Measurements from ENCODE around the gene MBL2. TPM values are rescaled to one million over a fixed set of nuclear protein-coding genes. Genes with fewer than 3 reads are reported as not detected.

MBL2 gene
- total RNA-seq, 4 donors from 2014 or later, result not detected

GRCh38 chr10:52771534-52772445, 794 bp downstream of the MBL2 start:
- Histone ChIP-seq H3K4me3 (no peak overlapping the region), H3K4me1 (no peaks in the 10 kb centered on the region), H3K36me3 (no peaks in the 10 kb centered on the region), H3K27ac (no peak overlapping the region), H3K9me3 (no peaks in the 10 kb centered on the region), H3K27me3 (no peaks in the 10 kb centered on the region)
- in situ Hi-C loops (cut with MboI; ENCODE audit: low pct_ligation_motif_present in 1 of 4, low pct_unique_long_range_greater_than_20kb in 1 of 4, low sequenced_read_pairs in 3 of 4) (no loop called here), intact Hi-C loops (cut with DNase I; ENCODE audit: low total_unique reads) (no loop called here)
- TF ChIP-seq POLR2AphosphoS5 (IDR thresholded peaks at IDR 0.05) (no peak), CTCF (IDR thresholded peaks at IDR 0.05) (no peak), POLR2A (IDR thresholded peaks at IDR 0.05) (no peak), EP300 (IDR thresholded peaks at IDR 0.05; ENCODE audit: low read depth) (no peak)
- no peak for DNase-seq
- WGBS, 2 donors (ENCODE audit: low coverage in 1 of 2), result 61 to 70% methylated on average over 2 to 8 of the region's 8 CpGs

- DNase-seq, result no peak
- in situ Hi-C loops (cut with MboI; ENCODE audit: low pct_ligation_motif_present in 1 of 4, low pct_unique_long_range_greater_than_20kb in 1 of 4, low sequenced_read_pairs in 3 of 4), result no loop called here
- H3K4me1 ChIP-seq, result no peaks in the 10 kb centered on the region
- 21% methylated on average over 2 of the region's 2 CpGs; no CpG with 5 or more reads in 1 of the 2 donors for WGBS, 2 donors (ENCODE audit: low coverage in 1 of 2)
- no peaks in the 10 kb centered on the region for H3K9me3 ChIP-seq
- no peak for TF ChIP-seq CTCF (IDR thresholded peaks at IDR 0.05)
- no peak for TF ChIP-seq EP300 (IDR thresholded peaks at IDR 0.05; ENCODE audit: low read depth)
- no peak for TF ChIP-seq POLR2A (IDR thresholded peaks at IDR 0.05)
- H3K4me3 ChIP-seq, result no peak overlapping the region
- no peaks in the 10 kb centered on the region for H3K27me3 ChIP-seq
- intact Hi-C loops (cut with DNase I; ENCODE audit: low total_unique reads), result no loop called here
- H3K36me3 ChIP-seq, result no peaks in the 10 kb centered on the region
- no peak overlapping the region for H3K27ac ChIP-seq
Observed at GRCh38 chr10:52770904-52771303, 1.7 kb downstream of the MBL2 start.

GRCh38 chr10:52769966-52770365, 2.6 kb downstream of the MBL2 start:
- WGBS, 2 donors (ENCODE audit: low coverage in 1 of 2), result 86% methylated on average over 2 of the region's 2 CpGs; no CpG with 5 or more reads in 1 of the 2 donors

More at GRCh38 chr10:52769966-52770365, 2.6 kb downstream of the MBL2 start:
- no peaks in the 10 kb centered on the region for H3K36me3 ChIP-seq
- H3K9me3 ChIP-seq, result no peaks in the 10 kb centered on the region
- TF ChIP-seq EP300 (IDR thresholded peaks at IDR 0.05; ENCODE audit: low read depth) (no peak), CTCF (IDR thresholded peaks at IDR 0.05) (no peak), POLR2A (IDR thresholded peaks at IDR 0.05) (no peak), POLR2AphosphoS5 (IDR thresholded peaks at IDR 0.05) (no peak)
- H3K4me3 ChIP-seq, result no peak overlapping the region
- H3K27me3 ChIP-seq, result no peaks in the 10 kb centered on the region
- H3K4me1 ChIP-seq, result no peaks in the 10 kb centered on the region
- DNase-seq, result no peak
- in situ Hi-C loops (cut with MboI; ENCODE audit: low pct_ligation_motif_present in 1 of 4, low pct_unique_long_range_greater_than_20kb in 1 of 4, low sequenced_read_pairs in 3 of 4), result no loop called here
- no peak overlapping the region for H3K27ac ChIP-seq
- intact Hi-C loops (cut with DNase I; ENCODE audit: low total_unique reads), result no loop called here

Measured in transverse colon (tissue), 4 donors.